Lower leg skin (tissue), 4 donors: Measurements from ENCODE around the gene MAD1L1. TPM values are rescaled to one million over a fixed set of nuclear protein-coding genes. Genes with fewer than 3 reads are reported as not detected.

Experiments
- DNase-seq, 2 donors: peaks; one replicate each; pipeline ENCODE4 v3.0.0-alpha.2; 2019; ENCODE audit warnings: low spot score in 2 of 2
- H3K4me3 ChIP-seq: fragments of 200-600 bp; sonication (generic); 2 replicates; pipeline ENCODE4 v1.5.1; 2017; ENCODE audit warnings: mild to moderate bottlenecking, low read depth; ENCODE audit not compliant: poor library complexity, severe bottlenecking
- POLR2A ChIP-seq, 2 donors: fragments of 450-650 bp; IDR thresholded peaks; one replicate each; pipeline ENCODE4 v1.6.1; 2016 to 2017; ENCODE audit warnings: antibody characterized with exemption in 2 of 2, mild to moderate bottlenecking in 1 of 2, moderate library complexity in 1 of 2
- WGBS, 2 donors: methylation state at CpG; one replicate each; pipeline ENCODE4 v1.1.5; 2018; 5-methylcytosine and 5-hydroxymethylcytosine counted together
- intact Hi-C: fragments of 100-400 bp; cut with DNase I; formaldehyde crosslinking; loops from one replicate; pipeline ENCODE4 v1.15.0; 2023; ENCODE audit warnings: low total_unique reads
- total RNA-seq, 4 donors: library from RNA; depleted of rRNA; stranded (reverse); fragments of >200 nt; gene quantifications; one replicate each; pipeline ENCODE4 v1.1.0, GENCODE V29; 2016
- TF ChIP-seq, protein P1 (sequence below), 3 donors: fragments of 450-650 bp; IDR thresholded peaks; one replicate each; pipeline ENCODE4 v1.5.1; 2016; ENCODE audit warnings: antibody characterized with exemption in 3 of 3, mild to moderate bottlenecking in 3 of 3, moderate library complexity in 2 of 3

MAD1L1 gene
- total RNA-seq, 4 donors from 2014 or later, result 37.7 to 77.8 (median 59.4) TPM

DNA sequence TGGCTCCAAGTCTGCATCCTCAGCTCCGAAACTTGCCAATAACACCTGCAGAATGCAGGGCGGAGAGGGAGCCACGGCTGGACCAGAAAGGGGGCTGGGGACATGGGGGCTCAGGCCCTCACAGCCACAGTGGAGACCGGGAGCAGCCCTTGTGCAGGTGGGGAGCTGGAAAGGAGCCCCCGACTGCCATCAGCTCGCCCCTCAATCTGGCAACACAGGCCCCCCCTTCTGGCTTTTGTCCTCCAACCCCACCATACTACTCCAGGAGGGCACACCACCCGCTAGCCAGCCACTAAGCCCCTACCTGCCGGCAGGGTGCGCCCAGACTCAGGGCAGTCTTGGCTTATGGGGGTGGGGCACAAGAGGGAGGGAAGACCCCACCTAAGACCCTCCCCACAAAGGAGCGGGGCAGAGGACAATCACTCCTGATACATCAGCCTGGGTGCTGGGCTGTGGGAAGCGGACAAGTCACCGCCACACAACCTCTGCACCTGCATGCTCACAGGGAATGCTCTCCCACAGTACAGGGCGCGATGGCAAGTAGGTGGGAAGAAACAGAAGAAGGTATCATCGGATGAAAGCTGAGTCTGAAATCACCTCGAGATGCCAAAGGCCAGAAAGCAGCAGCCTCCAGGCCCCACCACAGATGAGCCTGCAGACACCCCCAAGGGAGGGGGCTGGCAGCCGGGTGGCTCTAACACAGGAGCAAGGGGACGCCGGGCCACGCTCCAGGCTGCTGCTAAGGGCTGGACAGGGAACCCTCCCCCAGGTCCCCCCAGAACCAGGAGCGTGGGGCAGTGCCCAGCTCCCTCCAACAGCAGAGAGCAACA, 297.4 kb downstream of the MAD1L1 start:
- no peak for DNase-seq
- intact Hi-C loops, result no loop called here
- WGBS, 2 donors, result 94 to 99% methylated on average over 20 to 21 of the region's 21 CpGs
- TF ChIP-seq POLR2A (IDR thresholded peaks at IDR 0.05), result no peak
- TF ChIP-seq, protein P1, sequence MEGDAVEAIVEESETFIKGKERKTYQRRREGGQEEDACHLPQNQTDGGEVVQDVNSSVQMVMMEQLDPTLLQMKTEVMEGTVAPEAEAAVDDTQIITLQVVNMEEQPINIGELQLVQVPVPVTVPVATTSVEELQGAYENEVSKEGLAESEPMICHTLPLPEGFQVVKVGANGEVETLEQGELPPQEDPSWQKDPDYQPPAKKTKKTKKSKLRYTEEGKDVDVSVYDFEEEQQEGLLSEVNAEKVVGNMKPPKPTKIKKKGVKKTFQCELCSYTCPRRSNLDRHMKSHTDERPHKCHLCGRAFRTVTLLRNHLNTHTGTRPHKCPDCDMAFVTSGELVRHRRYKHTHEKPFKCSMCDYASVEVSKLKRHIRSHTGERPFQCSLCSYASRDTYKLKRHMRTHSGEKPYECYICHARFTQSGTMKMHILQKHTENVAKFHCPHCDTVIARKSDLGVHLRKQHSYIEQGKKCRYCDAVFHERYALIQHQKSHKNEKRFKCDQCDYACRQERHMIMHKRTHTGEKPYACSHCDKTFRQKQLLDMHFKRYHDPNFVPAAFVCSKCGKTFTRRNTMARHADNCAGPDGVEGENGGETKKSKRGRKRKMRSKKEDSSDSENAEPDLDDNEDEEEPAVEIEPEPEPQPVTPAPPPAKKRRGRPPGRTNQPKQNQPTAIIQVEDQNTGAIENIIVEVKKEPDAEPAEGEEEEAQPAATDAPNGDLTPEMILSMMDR (IDR thresholded peaks at IDR 0.05), result no peak
- no peak overlapping the region for H3K4me3 ChIP-seq

DNA sequence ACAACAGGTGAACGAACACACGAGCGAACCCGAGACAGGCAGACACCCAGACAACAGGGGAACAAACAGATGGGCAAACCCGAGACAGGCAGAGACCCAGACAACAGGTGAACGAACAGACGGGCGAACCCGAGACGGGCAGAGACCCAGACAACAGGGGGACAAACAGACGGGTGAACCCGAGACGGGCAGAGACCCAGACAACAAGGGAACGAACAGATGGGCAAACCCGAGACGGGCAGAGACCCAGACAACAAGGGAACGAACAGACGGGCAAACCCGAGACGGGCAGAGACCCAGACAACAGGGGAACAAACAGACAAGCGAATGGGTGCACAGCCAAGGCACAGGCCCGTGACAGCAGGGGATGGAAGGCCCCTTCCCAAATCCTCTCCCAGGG, 298.0 kb downstream of the MAD1L1 start:
- intact Hi-C loops, result no loop called here
- DNase-seq, result no peak
- 93% methylated on average over 22 of the region's 22 CpGs for WGBS, 2 donors
- no peak for TF ChIP-seq POLR2A (IDR thresholded peaks at IDR 0.05)
- TF ChIP-seq, protein P1 (IDR thresholded peaks at IDR 0.05), result no peak
- H3K4me3 ChIP-seq, result no peak overlapping the region

DNA sequence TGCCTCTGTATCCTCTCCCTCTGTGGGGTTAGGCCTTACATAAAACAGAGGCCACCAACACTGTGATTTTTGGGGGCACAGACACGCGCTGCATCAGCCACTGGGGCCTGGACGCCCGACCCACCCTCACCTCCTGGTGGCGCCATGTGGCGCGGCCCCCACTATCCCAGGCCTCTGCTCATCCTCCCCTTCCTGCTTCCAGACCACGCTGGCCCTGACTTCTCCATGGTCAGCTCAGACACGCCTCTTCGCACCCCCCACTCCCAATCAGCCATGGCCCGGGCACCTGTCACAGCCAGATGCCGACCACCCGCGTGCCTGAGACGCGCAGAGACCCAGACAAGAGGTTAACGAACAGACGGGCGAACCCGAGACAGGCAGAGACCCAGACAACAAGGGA, 298.7 kb downstream of the MAD1L1 start:
- no peak overlapping the region for H3K4me3 ChIP-seq
- intact Hi-C loops, result no loop called here
- no peak for DNase-seq
- 94 to 95% methylated on average over 20 of the region's 20 CpGs for WGBS, 2 donors
- TF ChIP-seq, protein P1 (IDR thresholded peaks at IDR 0.05), result no peak
- TF ChIP-seq POLR2A (IDR thresholded peaks at IDR 0.05), result no peak

DNA sequence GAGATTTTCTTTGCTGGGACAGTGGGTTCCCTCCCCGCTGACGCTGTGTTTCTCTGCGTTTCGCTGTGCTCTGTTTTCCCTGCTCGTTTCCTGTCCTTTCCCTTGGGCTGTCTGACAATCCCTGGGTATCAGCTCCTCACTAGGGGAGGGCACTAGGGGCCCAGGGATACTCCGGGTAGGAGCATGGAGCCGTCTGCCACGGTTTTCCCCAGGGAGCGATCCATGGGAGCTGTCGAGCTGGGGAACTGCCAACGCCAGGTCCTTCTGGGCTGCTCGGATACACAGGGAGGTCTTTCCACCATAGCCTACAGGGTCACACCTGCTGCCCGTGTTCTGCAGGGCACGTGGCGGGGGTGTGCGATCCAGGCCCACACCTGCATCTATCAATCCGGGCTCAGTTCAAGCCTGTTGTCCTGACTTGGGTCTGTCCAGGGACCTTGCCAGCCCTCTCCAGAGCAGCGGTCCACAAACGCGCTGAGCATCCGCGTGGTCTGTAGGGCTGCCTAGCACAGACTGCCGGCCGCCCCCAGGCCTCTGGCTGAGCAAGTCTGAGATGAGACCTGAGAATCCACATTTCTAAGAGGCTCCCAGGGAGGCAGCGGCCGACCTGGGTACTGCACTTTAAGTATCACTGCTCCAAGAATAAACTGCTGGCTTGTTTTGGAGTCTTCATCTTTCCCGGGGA, 299.5 kb downstream of the MAD1L1 start:
- no peak for DNase-seq
- intact Hi-C loops, result no loop called here
- WGBS, 2 donors, result 81 to 86% methylated on average over 22 to 25 of the region's 27 CpGs
- no peak overlapping the region for H3K4me3 ChIP-seq
- TF ChIP-seq, protein P1 (IDR thresholded peaks at IDR 0.05), result no peak
- no peak for TF ChIP-seq POLR2A (IDR thresholded peaks at IDR 0.05)

DNA sequence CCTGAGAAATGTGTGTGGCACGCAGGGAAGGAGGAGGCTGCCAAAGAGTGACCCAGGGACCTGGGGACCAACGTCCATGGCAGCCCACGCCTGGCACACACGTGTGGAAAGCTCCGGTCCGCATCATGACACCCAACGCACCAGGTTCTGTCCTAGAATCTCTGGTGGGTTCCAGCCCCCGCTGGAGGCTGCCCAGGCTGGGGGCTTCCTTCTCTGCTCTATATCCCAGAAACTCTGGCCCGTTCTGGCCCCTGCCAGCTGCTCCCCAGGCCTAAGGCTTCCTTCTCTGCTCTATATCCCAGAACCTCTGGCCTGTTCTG, 300.8 kb downstream of the MAD1L1 start:
- 86 to 94% methylated on average over 9 of the region's 9 CpGs for WGBS, 2 donors
- intact Hi-C loops, result no loop called here
- no peak overlapping the region for H3K4me3 ChIP-seq
- TF ChIP-seq POLR2A (IDR thresholded peaks at IDR 0.05), result no peak
- TF ChIP-seq, protein P1 (IDR thresholded peaks at IDR 0.05), result no peak
- no peak for DNase-seq
